SK-N-SH treated with all-trans-retinoic acid at 6 μM for 48 hours (cell line): Measurements from ENCODE around the gene SGCA.

Experiments used
- ARNTL ChIP-seq: fragments of 450-650 bp; formaldehyde crosslinking; IDR thresholded peaks from 2 replicates; pipeline ENCODE4 v1.5.0; 2020; ENCODE audit warnings: low read depth, mild to moderate bottlenecking, moderate library complexity, borderline replicate concordance
- ESRRG ChIP-seq: fragments of 250-450 bp; sonication (Bioruptor Pico); IDR thresholded peaks from 2 replicates; pipeline ENCODE4 v1.6.1; 2021; ENCODE audit warnings: mild to moderate bottlenecking
- PATZ1 ChIP-seq: fragments of 250-450 bp; sonication (Bioruptor Pico); IDR thresholded peaks from 2 replicates; pipeline ENCODE4 v1.8.0; 2020; ENCODE audit warnings: mild to moderate bottlenecking, moderate library complexity, borderline replicate concordance
- RARB ChIP-seq: fragments of 250-450 bp; sonication (Bioruptor Pico); IDR thresholded peaks from 2 replicates; pipeline ENCODE4 v1.8.0; 2021; ENCODE audit warnings: mild to moderate bottlenecking, moderate library complexity
- TSHZ2 ChIP-seq: fragments of 250-450 bp; sonication (Bioruptor Pico); IDR thresholded peaks from 2 replicates; pipeline ENCODE4 v1.5.0; 2020; ENCODE audit warnings: mild to moderate bottlenecking, moderate library complexity
- ZC3H10 ChIP-seq: fragments of 250-450 bp; sonication (Bioruptor Pico); IDR thresholded peaks from 2 replicates; pipeline ENCODE4 v1.5.1; 2021; ENCODE audit warnings: mild to moderate bottlenecking, moderate library complexity
- ZFP3 ChIP-seq: fragments of 250-450 bp; sonication (Bioruptor Pico); IDR thresholded peaks from 2 replicates; pipeline ENCODE4 v1.5.0; 2020; ENCODE audit warnings: mild to moderate bottlenecking, moderate library complexity
- ZNF8 ChIP-seq: fragments of 450-650 bp; formaldehyde crosslinking; IDR thresholded peaks from 2 replicates; pipeline ENCODE4 v1.5.0; 2020; ENCODE audit warnings: mild to moderate bottlenecking, moderate library complexity
- TF ChIP-seq, protein P1 (sequence below): fragments of 250-450 bp; sonication (Bioruptor Pico); IDR thresholded peaks from 2 replicates; pipeline ENCODE4 v1.5.1; 2020; ENCODE audit warnings: low read depth, mild to moderate bottlenecking, moderate library complexity

DNA sequence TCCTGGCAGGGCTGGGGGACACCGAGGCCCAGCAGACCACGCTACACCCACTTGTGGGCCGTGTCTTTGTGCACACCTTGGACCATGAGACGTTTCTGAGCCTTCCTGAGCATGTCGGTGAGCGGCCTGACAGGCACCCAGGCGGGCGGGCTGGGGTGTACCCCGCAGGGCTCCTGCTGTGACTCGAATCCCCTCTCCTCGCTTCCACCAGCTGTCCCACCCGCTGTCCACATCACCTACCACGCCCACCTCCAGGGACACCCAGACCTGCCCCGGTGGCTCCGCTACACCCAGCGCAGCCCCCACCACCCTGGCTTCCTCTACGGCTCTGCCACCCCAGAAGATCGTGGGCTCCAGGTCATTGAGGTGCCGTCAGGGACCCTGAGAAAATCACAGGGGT is 1.6 kb downstream of the SGCA start:
- TF ChIP-seq ARNTL (CRISPR knock-in tag) (no peak), TSHZ2 (CRISPR knock-in tag) (no peak), RARB (CRISPR knock-in tag) (no peak), ESRRG (no peak), ZC3H10 (CRISPR knock-in tag) (no peak), ZFP3 (CRISPR knock-in tag) (no peak), ZNF8 (CRISPR knock-in tag) (no peak), PATZ1 (CRISPR knock-in tag) (no peak)
- TF ChIP-seq, protein P1, sequence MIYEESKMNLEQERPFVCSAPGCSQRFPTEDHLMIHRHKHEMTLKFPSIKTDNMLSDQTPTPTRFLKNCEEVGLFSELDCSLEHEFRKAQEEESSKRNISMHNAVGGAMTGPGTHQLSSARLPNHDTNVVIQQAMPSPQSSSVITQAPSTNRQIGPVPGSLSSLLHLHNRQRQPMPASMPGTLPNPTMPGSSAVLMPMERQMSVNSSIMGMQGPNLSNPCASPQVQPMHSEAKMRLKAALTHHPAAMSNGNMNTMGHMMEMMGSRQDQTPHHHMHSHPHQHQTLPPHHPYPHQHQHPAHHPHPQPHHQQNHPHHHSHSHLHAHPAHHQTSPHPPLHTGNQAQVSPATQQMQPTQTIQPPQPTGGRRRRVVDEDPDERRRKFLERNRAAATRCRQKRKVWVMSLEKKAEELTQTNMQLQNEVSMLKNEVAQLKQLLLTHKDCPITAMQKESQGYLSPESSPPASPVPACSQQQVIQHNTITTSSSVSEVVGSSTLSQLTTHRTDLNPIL (CRISPR knock-in tag): no peak
